A375 (cell line): ENCODE results near the gene NDUFS2. TPM values are rescaled to one million over a fixed set of nuclear protein-coding genes. Genes with fewer than 3 reads are reported as not detected.

Experiments used
- total RNA-seq: library from RNA; depleted of rRNA; stranded (reverse); fragments of >200 nt; shearing (Covaris generic); gene quantifications from 2 replicates; pipeline ENCODE4 v1.2.3, GENCODE V29; 2014; rRNA removed

The NDUFS2 gene
- total RNA-seq: 304 and 309 TPM in 2 replicates

DNA sequence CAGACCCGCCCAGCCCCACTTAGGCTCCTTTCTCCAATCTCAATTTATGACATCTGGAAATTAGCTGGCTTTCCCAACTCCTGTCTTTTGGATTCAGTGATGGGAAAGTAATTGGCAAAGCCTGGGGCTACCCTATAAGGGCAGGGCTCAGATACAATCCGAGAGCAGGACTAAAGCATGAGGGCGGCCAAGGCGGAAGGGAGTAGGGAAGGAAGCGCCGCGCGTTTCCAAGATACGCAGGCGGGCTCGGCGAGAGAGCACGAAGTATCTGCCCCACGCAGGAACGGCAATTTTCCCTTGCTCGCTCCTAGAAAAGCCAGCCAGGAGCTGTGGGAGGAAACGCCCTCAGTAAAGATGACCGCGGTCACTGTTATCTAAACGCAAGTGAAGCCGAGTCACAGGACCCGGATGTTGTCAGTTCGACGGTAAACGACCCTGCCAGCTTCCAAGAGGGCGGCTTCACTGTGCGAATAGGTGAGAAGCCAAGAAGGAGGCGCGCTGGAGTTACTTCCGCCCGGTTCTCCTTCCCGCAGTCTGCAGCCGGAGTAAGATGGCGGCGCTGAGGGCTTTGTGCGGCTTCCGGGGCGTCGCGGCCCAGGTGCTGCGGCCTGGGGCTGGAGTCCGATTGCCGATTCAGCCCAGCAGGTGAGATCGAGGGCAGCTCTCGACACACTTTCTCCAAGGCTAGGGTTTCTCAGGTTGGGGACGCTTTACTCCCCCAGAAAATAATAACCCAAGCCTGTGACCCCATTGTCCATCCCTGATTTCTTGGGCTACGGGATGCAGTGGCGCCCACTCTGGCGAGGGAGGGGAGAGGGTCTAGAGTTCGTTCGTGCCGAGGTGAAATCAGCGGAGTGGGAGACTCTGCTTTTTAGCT lies at the start of gene NDUFS2:
TSS of gene NDUFS2 (plus strand) at position 532 of the 877 bp plus-strand sequence. CDS start at position 551, 19 bp downstream.

DNA sequence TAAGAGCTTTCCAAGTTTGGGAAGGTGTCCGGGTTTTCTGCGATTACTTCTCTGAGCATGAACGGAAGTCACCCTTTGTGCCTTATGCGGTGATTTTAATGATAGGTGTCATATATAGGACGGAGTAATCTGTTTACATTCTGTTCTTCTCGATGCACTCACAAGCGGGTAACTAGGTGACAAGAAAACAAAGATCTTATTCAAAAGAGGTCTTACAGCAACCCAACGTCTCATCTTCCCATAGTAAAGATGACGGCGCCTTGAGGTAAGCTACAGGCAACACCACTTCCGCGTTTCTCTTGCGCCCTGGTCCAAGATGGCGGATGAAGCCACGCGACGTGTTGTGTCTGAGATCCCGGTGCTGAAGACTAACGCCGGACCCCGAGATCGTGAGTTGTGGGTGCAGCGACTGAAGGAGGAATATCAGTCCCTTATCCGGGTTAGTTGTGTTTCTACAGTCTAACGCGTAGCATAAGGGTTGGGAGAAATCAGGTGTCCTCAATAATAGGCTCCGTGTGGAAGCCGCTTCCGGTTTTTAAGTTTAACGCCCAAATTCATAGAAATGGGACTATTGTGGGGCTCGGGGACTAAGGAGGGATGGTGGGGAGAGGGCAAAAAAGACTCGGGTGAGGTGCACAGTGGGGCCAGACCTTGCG lies 48.4 kb upstream of the NDUFS2 start, which contains the start of gene UFC1:
TSS of gene UFC1 (plus strand) at position 297 of the 656 bp plus-strand sequence. CDS start at position 317, 20 bp downstream.

DNA sequence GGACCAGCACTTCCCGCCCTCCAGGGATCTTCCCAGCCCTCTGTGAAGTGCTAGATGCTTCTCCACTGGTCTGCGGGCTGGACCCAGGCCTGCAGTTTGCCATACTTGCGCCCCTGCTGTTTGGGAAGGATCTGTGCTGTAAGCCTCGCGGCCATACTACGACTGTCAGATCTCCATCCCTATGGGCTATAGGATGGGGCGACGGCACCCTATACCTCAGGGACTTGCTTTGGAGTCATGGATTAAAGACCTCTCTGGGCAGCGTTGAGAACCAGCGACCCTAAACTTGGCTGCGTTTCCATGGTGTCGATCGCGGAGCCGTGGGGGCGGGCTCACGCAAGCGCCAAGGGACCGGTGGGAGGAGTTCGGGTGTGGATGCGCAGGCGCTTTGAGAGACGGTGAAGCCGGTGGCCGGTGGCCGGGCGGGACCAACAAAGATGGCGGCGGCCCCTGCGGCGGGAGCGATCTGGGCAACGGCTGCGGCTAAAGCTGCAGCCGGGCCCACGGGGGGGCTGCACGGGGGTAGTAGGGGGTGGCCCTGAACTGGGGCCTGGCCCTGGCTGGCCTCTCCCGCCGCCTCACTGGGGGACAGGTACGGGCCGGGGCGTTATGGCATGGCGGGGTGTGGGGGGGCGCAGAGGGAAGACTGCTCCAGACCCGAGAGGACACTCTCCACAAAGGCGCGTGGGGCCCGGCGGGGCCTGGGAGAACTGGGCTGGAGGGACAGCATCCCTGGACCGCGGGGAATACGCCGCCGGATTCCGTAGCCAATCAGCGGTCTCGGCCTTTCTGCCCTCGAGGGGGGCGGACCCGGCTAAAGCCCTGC lies 42.9 kb upstream of the NDUFS2 start, which contains the start of gene USP21:
TSS of gene USP21 (plus strand) at position 414 of the 826 bp plus-strand sequence. CDS start 1,141 bp downstream, outside the sequence.

DNA sequence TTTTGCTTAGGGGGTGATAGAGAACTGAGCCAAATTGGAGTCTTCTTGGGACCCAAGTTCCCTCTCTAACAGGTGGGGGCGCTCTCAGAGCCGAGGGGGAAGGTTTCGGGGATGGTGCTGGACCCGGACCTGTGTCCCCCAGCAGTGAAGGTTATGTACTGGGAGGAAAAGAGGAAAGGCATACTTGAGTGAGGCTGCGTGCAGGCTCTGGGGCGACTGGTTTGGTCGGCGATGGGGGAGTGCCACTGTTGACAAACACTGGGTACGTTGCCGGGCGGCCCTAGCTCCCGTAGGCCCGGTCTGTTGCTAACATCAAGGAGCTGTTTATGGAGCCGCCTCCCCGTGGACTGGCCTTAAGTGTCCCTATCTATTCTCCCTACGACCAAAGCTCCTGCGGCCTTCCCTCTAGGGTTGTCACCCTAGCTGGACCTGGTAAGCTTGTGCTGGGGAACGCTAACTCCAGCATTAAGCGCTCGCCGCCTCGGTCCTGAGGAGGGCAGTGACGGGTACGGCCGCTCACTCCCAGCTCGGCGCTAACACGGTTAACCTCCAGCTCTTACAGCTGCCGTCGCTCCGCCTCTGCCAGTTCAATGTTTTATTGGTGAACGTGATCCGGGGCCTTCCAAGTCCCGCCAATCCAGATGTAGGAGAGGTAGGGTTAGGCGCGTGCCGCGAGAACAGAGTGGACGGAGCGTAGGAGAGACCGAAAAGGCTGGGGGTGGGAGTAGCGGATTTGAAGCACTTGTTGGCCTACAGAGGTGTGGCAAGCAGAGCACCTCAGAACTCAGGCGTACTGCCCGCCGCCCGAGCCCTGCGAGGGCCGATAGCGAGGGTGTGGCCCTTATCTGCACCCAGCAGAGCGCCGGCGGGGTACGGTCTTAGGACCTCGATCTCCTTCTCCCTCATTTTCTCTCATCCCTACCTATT lies 36.2 kb upstream of the NDUFS2 start, which contains the start of gene PPOX:
TSS of gene PPOX (plus strand) at position 685 of the 927 bp plus-strand sequence. CDS start 422 bp downstream, outside the sequence.

DNA sequence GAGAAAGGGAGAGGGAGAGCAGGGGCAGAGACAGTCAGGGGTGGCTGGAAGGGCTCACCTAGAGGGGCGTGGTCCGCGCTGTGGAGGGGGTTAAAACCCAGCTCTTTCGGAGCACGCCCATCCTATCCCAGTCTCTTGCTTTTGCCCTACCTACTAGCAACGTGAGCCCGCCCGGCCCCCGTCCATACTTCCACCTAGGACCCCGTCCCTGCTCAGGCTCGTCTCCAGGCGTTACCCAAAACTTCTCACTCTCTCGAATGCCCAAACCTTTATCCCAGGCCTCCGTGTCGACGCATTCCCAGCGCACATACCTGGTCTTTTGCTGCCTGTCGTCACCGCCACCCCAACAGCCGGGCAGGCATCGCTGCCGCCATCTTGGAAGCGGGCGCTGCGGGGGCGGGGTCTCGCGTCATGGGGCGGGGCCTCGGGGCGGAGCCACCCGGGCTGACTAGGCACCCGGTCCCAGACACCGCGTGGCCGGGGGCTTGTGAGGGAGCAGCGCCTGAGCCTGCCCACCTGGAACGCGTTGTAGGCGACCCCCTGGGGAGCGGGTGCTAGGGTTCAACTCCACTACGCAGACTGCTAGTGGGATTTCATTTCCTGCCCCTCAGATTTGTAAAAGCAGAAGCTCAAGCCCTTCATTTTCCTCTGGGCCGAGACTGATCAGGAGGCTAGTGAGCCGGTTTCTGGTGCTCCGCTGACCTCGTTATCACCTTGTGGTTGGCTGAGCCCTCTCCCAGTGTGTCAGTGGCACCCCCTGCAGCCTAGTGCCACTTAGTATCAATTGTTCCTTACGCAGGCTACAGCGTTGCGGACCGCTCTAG lies 24.8 kb upstream of the NDUFS2 start, which contains the start of gene B4GALT3:
TSS of gene B4GALT3 (minus strand) at position 396 of the 824 bp plus-strand sequence. CDS start 1,447 bp downstream, outside the sequence.

DNA sequence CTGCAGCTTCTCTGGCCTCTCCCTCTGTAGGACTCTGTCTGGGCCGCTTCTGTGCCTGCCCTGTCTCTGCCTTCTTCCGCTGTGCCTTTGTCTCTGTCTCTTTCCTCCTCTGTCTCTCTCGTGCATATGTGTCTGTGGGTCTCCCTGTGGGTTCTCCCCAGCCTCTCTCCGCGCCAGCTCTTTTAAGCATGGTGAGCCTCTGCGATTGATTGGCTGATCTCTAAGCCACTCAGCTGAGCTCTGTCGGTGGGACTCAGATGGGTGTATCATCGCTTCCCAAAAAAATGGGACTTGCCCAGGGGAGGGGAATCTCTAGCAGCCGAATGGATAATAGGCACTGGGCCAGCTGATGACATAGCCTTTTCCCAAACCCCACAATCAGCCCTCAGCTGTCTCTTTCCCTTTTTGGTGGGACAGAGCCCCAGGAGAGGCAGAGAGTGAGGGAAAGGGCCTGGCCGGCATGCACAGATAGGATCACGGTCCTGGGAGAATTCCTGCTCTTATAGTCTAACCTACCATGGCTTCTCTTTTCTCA lies 3.2 kb upstream of the NDUFS2 start, which contains the start of gene ADAMTS4:
TSS of gene ADAMTS4 (minus strand) at position 158 of the 535 bp plus-strand sequence. CDS start 427 bp downstream, outside the sequence.

DNA sequence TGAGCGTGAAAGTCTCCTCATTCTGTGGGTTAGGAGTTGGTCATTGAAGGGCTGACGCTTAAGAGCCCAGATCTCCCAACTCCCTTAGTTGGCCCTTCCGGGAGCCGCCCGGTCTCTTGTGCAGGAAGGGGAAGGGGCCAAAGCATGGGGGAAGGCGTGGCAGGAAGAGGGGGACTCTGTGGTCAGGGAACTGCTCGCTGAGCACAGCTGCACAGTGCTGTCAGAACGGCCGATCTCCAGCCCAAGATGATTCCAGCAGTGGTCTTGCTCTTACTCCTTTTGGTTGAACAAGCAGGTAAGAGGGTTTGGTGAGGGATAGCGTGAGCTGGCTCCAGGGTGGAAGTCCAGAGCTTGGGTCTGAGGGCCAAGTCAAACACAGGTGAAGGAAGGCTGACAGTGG lies 12.9 kb downstream of the NDUFS2 start, which contains the start of gene FCER1G:
TSS of gene FCER1G (plus strand) at position 220 of the 400 bp plus-strand sequence. CDS start at position 247, 27 bp downstream.

DNA sequence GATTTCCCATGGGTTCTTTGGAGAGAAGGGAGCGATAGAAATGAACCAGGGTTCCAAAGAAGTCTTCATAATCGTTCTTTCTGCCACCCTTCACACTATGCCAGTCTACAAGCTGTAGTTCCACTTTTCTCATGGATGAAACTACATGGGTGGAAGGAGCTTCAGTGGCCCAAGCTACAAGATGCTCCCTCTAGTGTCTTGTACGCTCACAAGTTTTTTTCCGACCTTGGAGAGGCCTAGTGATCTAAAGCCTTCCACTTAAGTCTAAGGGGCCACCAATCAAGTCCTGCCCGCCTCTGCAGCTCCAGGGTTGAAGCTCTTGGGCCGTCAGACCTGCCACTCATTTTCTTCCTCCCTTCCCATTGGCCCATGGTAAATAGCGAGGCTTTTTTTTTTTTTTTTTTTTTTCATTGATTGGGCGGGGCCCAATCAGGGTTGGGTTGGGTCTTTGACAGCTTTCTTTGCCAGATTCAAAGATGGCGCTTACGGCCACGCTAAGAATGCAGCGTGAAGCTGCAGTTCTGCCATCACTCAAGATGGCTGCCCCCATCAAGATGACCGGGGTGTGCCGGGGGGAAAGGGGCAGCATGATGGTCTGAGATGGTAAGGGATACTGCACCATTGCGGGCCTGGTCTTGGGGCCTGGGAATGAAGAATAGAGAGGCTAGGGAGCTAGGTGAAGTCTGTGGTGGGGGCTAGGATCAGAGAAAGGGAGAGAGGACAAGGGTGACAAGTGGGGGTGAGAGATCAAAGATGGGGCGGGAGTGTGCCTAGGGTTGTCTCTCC lies 23.6 kb downstream of the NDUFS2 start, which contains the start of gene TOMM40L:
TSS of gene TOMM40L (plus strand) at position 527 of the 786 bp plus-strand sequence. CDS start 430 bp downstream, outside the sequence.

DNA sequence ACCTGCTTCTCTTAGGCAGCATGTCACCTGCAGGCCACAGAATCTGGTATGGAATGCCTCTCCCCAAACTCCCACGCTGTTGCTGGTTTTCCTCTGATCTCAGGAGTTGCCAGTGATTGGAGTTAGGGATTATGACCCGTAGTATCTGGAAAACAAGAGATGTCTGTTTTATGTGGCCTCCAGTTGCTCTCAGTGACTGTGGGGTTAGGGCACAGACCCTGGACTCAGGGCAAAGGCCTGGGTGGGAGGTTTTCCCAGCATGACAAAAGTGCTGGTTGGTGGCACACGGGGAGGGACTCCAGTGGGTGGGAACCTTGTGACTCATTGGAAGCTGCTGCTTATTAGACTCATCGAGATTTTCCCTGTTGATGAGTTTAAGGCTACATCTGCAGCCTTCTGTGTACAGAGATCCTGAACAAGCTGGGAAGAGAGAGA lies 35.9 kb downstream of the NDUFS2 start, which contains the start of gene NR1I3:
TSS of gene NR1I3 (minus strand) at position 165 of the 435 bp plus-strand sequence. CDS start 1,638 bp downstream, outside the sequence.

DNA sequence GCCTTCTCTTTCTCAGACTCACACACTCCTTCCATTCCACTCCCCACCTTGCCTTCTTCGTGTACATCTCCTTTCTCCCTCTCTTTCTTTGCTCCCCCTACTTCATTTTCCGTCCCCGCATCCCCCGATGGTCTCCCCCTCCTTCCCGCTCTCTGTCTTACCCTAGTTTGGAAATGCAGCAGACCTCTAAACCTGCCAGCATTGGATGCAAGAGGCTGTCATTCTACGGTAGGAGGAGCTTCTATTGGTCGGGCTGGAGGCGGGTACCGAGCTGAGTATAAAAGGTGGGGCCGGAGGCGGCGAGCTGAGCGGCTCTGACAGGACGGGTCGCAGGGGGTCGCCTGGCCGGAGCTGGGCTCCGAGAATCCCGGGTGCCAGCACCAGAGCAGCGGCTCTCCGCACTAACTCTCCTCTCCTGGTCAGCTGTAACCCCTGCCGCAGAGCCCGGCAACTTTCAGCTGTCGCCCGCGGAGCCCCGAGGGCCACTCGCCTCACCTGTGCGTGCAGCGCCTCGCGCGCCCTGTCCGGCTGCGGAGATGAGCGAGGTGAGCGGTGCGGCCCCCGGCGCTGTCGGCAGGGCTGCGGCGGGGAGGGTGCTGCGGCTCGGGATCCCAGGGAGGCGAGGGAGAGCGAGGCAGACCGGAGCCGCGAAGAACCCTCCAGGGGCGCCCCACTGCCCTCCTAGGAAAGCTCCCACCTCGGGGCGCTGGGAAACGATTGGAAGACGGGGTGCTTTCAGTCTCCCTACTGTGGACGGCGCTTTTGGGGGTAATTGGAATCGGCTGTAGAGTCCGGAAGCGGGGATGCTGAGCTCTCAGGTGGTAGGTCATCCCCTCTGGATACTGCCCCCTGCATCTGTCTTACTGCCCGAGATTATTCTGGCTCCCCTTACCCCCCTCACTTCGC lies 56.5 kb downstream of the NDUFS2 start, which contains the start of gene PCP4L1:
TSS of gene PCP4L1 (plus strand) at position 307 of the 906 bp plus-strand sequence. CDS start at position 537, 230 bp downstream.

Other genes with a start within 250 kb of the NDUFS2 start
- gene ITLN2, start 247.6 kb upstream of the NDUFS2 start, total RNA-seq: 0.15 TPM in 1 of 2 replicates, not detected in the other
- gene F11R, start 181.2 kb upstream of the NDUFS2 start, total RNA-seq: 4.0 and 5.7 TPM in 2 replicates
- gene TSTD1, start 163.4 kb upstream of the NDUFS2 start, total RNA-seq: 0.83 TPM in 1 of 2 replicates, not detected in the other
- 80.3 and 97.9 TPM in 2 replicates for gene USF1, start 156.4 kb upstream of the NDUFS2 start, total RNA-seq
- 1.1 and 2.7 TPM in 2 replicates for gene ARHGAP30, start 132.5 kb upstream of the NDUFS2 start, total RNA-seq
- 0.27 and 1.2 TPM in 2 replicates for gene NECTIN4, start 112.8 kb upstream of the NDUFS2 start, total RNA-seq
- gene KLHDC9, start 104.0 kb upstream of the NDUFS2 start, total RNA-seq: not detected in 2 replicates
- 405 and 434 TPM in 2 replicates for gene PFDN2, start 84.3 kb upstream of the NDUFS2 start, total RNA-seq
- gene NIT1, start 84.3 kb upstream of the NDUFS2 start, total RNA-seq: 35.0 and 38.6 TPM in 2 replicates
- gene DEDD, start 69.7 kb upstream of the NDUFS2 start, total RNA-seq: 39.8 and 45.0 TPM in 2 replicates
- 149 and 159 TPM in 2 replicates for gene UFC1, start 48.4 kb upstream of the NDUFS2 start, total RNA-seq
- gene USP21, start 42.9 kb upstream of the NDUFS2 start, total RNA-seq: 12.2 and 17.1 TPM in 2 replicates
- gene PPOX, start 35.9 kb upstream of the NDUFS2 start, total RNA-seq: 29.7 and 37.1 TPM in 2 replicates
- 55.0 and 56.1 TPM in 2 replicates for gene B4GALT3, start 24.9 kb upstream of the NDUFS2 start, total RNA-seq
- gene ADAMTS4, start 3.3 kb upstream of the NDUFS2 start, total RNA-seq: 0.15 and 0.50 TPM in 2 replicates
- not detected in 2 replicates for gene FCER1G, start 12.9 kb downstream of the NDUFS2 start, total RNA-seq
- not detected in 2 replicates for gene APOA2, start 21.3 kb downstream of the NDUFS2 start, total RNA-seq
- gene TOMM40L, start 23.7 kb downstream of the NDUFS2 start, total RNA-seq: 11.1 and 12.2 TPM in 2 replicates
- gene NR1I3, start 35.8 kb downstream of the NDUFS2 start, total RNA-seq: not detected in 2 replicates
- gene PCP4L1, start 56.4 kb downstream of the NDUFS2 start, total RNA-seq: not detected in 2 replicates
- 6.0 and 6.9 TPM in 2 replicates for gene MPZ, start 107.6 kb downstream of the NDUFS2 start, total RNA-seq
- gene SDHC, start 112.0 kb downstream of the NDUFS2 start, total RNA-seq: 27.0 and 28.4 TPM in 2 replicates
- gene CFAP126, start 165.5 kb downstream of the NDUFS2 start, total RNA-seq: not detected in 2 replicates